Measurements from ENCODE around the gene KCNA2. TPM values are rescaled to one million over a fixed set of nuclear protein-coding genes. Genes with fewer than 3 reads are reported as not detected.

Gene KCNA2
- total and polyA plus RNA-seq, 2 donors (not counting 1 experiment from before 2014, with no cell fraction given), result 0.39 to 0.59 TPM

- ChIA-PET CTCF (interaction anchor here (1.1 to 6.5 kb wide), 8 partner anchors 10 to 168 kb away, joined by 4 to 228 read pairs (median 4); partner anchors contain the start of gene KCNA2), POLR2A (no interaction called here)
- Histone ChIP-seq H2AFZ (ENCODE audit: insufficient read depth, low read depth, low read length, poor library complexity, severe bottlenecking) (no peak overlapping the region), H3K4me3 (ENCODE audit: control extremely low read depth in 1 of 5, extremely low read depth in 1 of 5, insufficient read depth in 1 of 5, low read depth in 2 of 5, low read length in 4 of 5) (no peak overlapping the region), H4K20me1 (ENCODE audit: control insufficient read depth, insufficient read depth, low read length, poor library complexity, severe bottlenecking) (no peaks in the 10 kb centered on the region), H3K4me2 (replicated peaks; ENCODE audit: low read depth, low read length, poor library complexity, severe bottlenecking) (no peak overlapping the region), H3K27me3 (replicated peaks in 1 of 4; ENCODE audit: control extremely low read depth in 1 of 4, control insufficient read depth in 3 of 4, insufficient read depth in 4 of 4, low read length in 3 of 4) (peaks cover 0 to 5% (median 2%) of the 10 kb centered on the region in 4 experiments), H3K79me2 (ENCODE audit: control insufficient read depth, insufficient read depth, low read length) (no peaks in the 10 kb centered on the region), H3K4me1 (ENCODE audit: control insufficient read depth in 2 of 2, insufficient read depth in 2 of 2, low read length in 2 of 2) (peaks cover 23 to 31% of the 10 kb centered on the region in 2 donors), H3K36me3 (replicated peaks in 1 of 2; ENCODE audit: control extremely low read depth in 1 of 2, control insufficient read depth in 1 of 2, extremely low read depth in 1 of 2, insufficient read depth in 2 of 2, low read length in 1 of 2) (no peaks in the 10 kb centered on the region), H3K9ac (ENCODE audit: low read length) (no peak overlapping the region), H3K9me3 (ENCODE audit: control extremely low read depth in 1 of 3, control insufficient read depth in 2 of 3, insufficient read depth in 1 of 3, low read length in 2 of 3) (no peaks in the 10 kb centered on the region), H3K27ac (ENCODE audit: low read length in 2 of 2) (no peak overlapping the region)
- H3K4me3 Mint-ChIP-seq, result no peak overlapping the region
- whole genome bisulfite sequencing (ENCODE audit: insufficient coverage), result 13% methylated on average over 7 of the region's 9 CpGs
- peaks cover 12% of the 10 kb centered on the region for H3K27me3 Mint-ChIP-seq
- DNase-seq, result peak; percentile 62
- no peaks in the 10 kb centered on the region for H3K9me3 Mint-ChIP-seq (ENCODE audit: insufficient read depth)
- no peak overlapping the region for H3K27ac Mint-ChIP-seq
- intact Hi-C loops (cut with micrococcal nuclease), result no loop called here
- ATAC-seq (ENCODE audit: low read depth), result no peak
- peaks cover 33% of the 10 kb centered on the region for H3K4me1 Mint-ChIP-seq
- TF ChIP-seq CTCF (IDR thresholded peaks at IDR 0.05), result peak; percentile 60
- TF ChIP-seq EZH2 (IDR thresholded peaks at IDR 0.05; ENCODE audit: borderline replicate concordance, insufficient read depth, low read depth, low read length, poor library complexity, severe bottlenecking), result no peak
Measured at GRCh38 chr1:110615548-110616130, 9.5 kb upstream of the KCNA2 start.

GRCh38 chr1:110612060-110612745 is 6.0 kb upstream of the KCNA2 start:
- H3K9me3 ChIP-seq (ENCODE audit: control extremely low read depth in 1 of 3, control insufficient read depth in 2 of 3, insufficient read depth in 1 of 3, low read length in 2 of 3), result peaks cover 0 to 7% (median 0%) of the 10 kb centered on the region in 3 donors
- no peak overlapping the region for H3K4me2 ChIP-seq (replicated peaks; ENCODE audit: low read depth, low read length, poor library complexity, severe bottlenecking)
- no peak overlapping the region for H3K9ac ChIP-seq (ENCODE audit: low read length)
- Mint-ChIP-seq H3K27ac (no peak overlapping the region), H3K4me3 (no peak overlapping the region), H3K27me3 (peaks cover 30% of the 10 kb centered on the region), H3K9me3 (ENCODE audit: insufficient read depth) (no peaks in the 10 kb centered on the region), H3K4me1 (peaks cover 19% of the 10 kb centered on the region)
- CTCF ChIA-PET, result interaction anchor here (1.4 kb wide), 1 partner anchor 14 kb away, joined by 3 read pairs; no protein-coding TSS in a partner anchor
- peaks cover 0 to 29% (median 21%) of the 10 kb centered on the region in 4 experiments for H3K27me3 ChIP-seq (replicated peaks in 1 of 4; ENCODE audit: control extremely low read depth in 1 of 4, control insufficient read depth in 3 of 4, insufficient read depth in 4 of 4, low read length in 3 of 4)
- H3K27ac ChIP-seq (ENCODE audit: low read length in 2 of 2), result no peak overlapping the region
- no peaks in the 10 kb centered on the region for H3K36me3 ChIP-seq (replicated peaks in 1 of 2; ENCODE audit: control extremely low read depth in 1 of 2, control insufficient read depth in 1 of 2, extremely low read depth in 1 of 2, insufficient read depth in 2 of 2, low read length in 1 of 2)
- H3K79me2 ChIP-seq (ENCODE audit: control insufficient read depth, insufficient read depth, low read length), result no peaks in the 10 kb centered on the region
- H2AFZ ChIP-seq (ENCODE audit: insufficient read depth, low read depth, low read length, poor library complexity, severe bottlenecking), result no peak overlapping the region
- H3K4me3 ChIP-seq (ENCODE audit: control extremely low read depth in 1 of 5, extremely low read depth in 1 of 5, insufficient read depth in 1 of 5, low read depth in 2 of 5, low read length in 4 of 5), result no peak overlapping the region
- ATAC-seq (ENCODE audit: low read depth), result no peak
- intact Hi-C loops (cut with micrococcal nuclease), result no loop called here
- POLR2A ChIA-PET, result no interaction called here
- TF ChIP-seq EZH2 (IDR thresholded peaks at IDR 0.05; ENCODE audit: borderline replicate concordance, insufficient read depth, low read depth, low read length, poor library complexity, severe bottlenecking) (no peak), CTCF (IDR thresholded peaks at IDR 0.05) (no peak)
- H4K20me1 ChIP-seq (ENCODE audit: control insufficient read depth, insufficient read depth, low read length, poor library complexity, severe bottlenecking), result no peaks in the 10 kb centered on the region
- H3K4me1 ChIP-seq (ENCODE audit: control insufficient read depth in 2 of 2, insufficient read depth in 2 of 2, low read length in 2 of 2), result peaks cover 19% of the 10 kb centered on the region in 2 donors
- no peak for DNase-seq
- WGBS (ENCODE audit: insufficient coverage), result 68% methylated on average over 10 of the region's 10 CpGs

All from B cell (primary cell).